Stimulated activated CD8-positive, alpha-beta memory T cell treated with anti-CD3 and anti-CD28 coated beads, Interleukin-12 subunit alpha, Interleukin-12 subunit beta, amount 100 ng/mL, for 24 hours (primary cell): Measurements from ENCODE around the gene KIAA0586.
A peak's percentile ranks its signal among the peaks of the same experiment; 100 is the strongest.
"Not testable (repeated sequence)": the region's sequence is repeated elsewhere in the genome, so short reads cannot be mapped to it uniquely, and the experiment has no call there.

Experiments used
- DNase-seq: peaks from one replicate; pipeline ENCODE4 v3.0.0-alpha.2; 2020; ENCODE audit errors: extremely low read depth

The KIAA0586 gene

DNA sequence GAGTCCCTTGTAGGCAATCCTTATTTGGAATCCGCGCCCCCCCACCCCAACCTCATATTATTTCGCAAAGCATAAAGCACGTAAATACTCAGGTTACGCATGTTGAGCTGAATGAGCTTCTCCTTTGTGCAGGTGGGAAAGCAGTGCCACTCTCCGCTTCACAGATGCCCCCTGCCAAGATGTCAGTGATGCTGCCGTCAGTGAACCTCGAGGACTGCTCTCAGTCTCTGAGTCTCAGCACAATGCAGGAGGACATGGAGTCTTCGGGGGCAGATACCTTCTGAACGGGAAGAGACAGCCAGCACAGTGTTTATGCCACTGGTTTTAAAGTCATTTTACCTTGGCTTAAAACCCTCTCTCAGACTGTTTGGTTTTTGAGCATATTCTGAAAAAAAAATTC is 120.1 kb downstream of the KIAA0586 start:
- DNase-seq, result no peak

DNA sequence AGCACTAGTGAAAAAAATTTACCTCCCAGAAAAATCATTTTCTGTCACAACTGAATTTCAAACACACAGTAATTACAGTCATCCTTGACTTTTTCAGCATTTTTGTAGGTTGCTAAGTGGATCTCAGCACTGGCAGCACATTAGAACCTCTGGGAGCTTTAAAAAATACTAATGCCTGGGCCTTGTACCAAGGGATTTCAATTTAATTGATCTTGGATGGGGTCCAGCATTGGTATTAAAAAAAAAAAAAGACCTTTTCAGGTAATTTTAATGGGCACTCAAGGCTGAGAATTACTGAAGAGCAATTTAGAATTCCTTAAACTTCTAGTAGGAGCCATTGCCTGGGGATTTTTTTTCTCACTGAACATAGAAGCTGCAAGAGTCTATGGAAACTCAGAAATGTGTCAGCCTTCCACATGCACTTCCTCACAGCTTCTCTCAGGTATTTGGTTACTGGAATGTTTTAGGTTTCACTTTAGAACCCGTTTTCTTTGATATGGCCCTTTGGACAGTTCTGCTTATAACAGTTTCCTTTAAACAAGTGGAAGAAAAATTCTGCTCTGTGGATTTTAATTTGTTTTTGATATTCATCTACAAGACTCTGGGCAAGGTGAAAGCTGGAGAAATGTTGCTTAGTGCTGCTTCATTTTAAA is 121.7 kb downstream of the KIAA0586 start:
- no peak for DNase-seq

DNA sequence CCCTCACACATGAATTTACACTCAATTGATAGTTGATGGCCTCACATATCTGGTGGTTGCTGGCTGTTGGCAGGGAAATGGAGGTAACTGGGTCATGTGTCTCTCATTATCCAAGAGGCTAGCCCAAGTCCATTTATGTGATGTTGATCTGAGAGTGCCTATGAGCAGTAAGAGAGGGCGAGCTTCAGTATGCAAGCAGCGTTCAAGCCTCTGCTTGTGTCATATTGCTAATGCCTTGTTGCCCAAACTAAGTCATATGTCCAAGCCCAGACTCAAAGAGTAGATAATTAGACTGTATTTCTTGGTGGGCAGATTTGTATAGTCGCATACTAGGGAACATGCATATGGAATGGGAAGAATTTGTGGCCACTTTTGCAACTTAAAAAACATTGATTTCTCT is 126.4 kb downstream of the KIAA0586 start:
- DNase-seq, result no peak

DNA sequence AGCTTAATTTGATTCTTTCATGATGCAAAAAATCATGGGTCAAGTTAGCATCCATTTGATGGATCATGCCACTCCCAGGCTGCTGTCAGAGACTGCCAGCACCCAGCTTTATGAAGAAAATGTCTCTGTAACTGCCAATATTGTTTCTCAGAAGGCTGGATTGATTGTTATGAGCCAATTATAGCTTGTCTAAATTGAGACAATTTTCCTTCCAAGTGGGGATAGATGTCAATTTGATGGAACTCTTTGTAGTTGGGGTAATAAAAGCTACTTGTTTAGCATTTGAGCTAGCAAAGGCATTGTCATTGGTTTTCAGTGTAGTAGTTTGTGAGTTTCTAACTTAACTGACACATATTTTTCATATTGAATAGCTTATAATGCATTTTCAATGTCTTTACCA is 128.1 kb downstream of the KIAA0586 start:
- no peak for DNase-seq

DNA sequence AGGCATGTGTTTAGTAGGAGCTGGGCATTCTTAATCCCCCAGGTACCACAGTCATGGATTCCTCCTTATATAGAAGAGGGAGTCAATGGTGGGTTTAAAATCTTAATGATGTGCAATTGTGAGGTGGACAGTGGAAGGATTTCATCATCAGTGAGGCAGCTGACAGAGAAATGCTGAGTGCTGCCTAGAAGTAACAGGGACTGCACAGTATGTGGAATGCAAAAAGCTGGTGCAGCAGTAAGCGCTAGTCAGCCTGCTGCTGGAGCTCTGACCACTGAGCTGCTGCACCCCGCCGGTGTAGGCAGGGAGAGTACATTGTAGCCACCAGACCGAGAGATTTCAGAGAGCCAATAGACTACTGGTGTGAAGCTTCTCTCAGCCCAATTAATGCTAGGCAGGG is 129.7 kb downstream of the KIAA0586 start:
- DNase-seq, result no peak

DNA sequence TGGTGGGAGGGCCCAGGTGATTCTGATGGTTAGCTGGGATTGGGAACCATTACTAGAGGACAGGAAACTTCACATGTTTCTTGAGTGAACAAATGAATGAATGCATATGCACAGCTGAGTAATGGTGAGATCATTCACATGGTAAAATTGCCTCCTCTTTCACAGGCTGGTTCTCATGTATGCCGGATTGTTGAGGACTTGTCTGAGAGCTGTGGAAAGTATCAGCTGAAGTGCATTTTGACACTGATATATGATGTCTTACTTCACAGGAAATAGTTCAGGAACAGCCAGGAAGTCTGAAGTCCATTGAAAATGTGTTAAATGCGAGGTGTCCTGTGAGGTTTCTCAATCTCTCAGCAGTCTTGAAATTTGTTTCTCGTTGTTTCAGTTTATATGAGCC is 132.7 kb downstream of the KIAA0586 start:
- DNase-seq, result no peak

DNA sequence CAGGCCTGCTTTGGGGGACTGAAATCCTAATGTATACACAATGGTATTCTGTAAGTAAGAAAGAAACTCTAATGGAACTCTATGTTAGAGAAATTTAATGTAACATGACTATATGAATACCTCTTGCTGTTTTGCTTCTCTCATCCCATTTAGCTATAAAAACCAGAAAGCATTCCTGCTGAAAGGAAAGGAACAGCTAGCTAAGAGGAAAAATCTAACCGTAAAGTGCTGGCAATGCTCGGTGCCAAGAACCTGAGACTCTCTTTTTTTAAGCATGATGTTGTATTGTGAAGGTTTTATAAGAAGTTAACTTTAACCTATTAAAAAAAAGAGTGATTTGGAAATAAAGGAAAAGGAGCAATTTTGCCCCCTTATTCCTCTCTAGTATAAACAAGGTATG is 134.6 kb downstream of the KIAA0586 start:
- DNase-seq, result no peak

DNA sequence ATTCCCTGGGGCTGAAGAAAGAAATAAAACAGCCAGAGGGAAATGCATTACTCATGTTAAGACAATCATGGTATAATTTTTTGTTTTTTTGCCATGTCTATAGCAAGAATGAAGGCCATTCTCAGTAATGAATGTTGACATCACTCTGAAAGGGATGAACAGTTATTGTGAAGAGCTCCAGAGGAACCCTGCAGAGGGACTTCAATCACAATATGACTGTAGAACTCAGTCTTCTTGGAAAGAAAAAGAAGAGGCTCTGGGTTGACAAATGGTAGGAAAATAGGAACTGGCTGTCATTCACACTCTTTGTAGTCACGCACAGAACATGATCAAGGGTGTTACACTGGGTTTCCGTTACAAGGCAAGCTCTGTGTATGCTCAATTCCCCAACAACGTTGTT is 136.5 kb downstream of the KIAA0586 start:
- DNase-seq, result no peak

DNA sequence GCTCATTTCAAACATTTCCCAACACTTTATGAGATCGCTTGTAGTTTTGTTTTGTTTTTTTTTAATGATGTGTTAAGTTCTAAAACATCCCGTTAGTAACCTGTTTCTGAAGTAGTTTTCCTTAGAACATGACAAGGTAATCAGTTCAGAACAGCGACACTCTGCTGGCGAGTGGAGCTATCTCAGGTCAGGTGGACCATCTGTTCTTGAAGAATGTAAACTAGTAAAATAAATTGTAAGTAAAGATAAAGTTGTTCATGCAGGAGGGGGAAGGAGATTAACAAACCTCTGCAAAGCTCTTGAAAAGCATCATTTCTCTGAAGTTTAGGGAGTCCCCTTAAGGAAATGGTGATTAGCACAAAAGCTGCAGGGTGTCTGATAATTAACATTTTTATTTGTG is 138.3 kb downstream of the KIAA0586 start:
- DNase-seq, result no peak

DNA sequence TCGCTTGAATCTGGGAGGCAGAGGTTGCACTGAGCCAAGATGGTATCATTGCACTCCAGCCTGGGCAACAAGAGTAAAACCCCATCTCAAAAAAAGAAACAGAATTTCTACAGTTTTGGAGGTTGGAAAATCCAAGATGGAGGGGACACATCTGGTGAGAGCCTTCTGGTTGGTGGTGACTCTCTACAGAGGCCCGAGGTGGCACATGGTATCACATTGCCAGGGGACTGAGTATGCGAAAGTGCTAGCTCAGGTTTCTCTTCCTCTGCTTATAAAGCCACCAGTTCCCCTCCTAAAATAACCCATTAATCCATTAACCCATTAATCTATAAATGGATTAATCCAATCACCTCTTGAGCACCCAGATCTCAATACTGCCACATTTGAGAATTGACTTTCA is 139.5 kb downstream of the KIAA0586 start:
- DNase-seq, result no peak

DNA sequence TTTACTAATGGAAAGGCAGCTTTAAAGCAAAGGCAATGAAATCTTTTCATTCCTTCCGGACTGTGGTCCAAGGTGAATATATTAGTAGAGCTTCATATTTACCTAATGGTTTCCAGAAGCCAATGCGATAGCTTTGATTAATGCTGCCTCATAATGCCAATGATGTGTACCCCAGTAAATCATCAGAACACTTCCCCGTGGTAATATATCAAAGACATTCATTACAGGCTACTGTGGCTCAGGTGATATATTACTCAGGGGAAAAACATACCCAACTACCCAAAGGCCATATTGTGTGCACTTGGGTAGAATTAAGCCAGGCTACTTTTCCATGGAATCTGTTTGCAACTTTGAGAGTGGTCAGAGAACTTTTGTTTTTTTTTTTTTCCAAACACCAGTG is 140.8 kb downstream of the KIAA0586 start:
- DNase-seq, result no peak

DNA sequence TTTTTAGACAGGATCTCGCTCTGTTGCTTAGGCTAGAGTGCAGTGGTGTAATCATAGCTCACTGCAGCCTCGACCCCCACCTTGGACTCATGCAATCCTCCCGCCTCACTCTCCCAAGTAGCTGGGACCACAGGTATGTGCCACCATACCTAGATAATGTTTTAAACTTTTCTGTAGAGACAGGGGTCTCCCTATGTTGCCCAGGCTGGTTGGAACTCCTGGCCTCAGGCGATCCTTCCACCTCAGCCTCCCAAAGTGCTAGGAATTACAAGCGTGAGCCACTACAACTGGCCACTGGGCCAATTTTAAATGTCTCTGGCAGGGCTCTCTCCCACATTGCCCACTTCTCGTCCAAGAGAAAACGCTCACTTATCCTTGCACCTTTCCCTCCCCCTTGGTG is 143.7 kb downstream of the KIAA0586 start:
- no peak for DNase-seq

DNA sequence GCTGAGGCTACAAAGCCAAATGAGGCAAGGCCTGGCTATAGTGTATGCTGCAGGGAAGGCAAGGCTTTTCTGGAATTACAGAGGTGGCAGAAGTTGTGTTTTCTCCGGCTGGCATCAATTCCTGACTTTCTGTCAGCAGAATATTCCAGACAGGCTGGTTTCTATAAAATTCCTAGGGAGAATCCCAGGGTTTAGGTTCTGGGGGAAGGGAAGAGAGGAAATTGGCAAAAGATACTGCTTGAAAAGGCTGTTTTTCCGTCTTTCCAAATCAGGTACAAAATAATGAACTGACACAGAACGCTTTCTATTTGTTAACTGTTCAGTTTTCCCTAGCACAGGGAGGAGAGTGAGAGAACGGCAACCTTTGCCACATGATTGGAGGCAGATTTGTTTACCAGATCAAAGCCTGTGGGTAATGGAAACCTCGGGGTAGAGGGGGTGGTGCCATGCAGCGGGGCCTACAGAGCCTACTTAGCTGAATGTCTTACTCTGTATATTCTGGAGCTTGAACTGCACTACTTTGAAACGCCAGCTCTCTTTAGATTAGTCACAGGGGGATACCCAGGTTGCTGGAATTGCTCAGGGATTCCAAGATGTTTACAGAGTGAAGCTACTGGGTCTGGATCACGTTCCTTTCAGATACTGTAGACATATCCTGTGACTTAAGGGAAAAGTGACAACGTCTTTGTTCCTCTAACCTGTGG is 144.4 kb downstream of the KIAA0586 start:
- peak; percentile 8 for DNase-seq

DNA sequence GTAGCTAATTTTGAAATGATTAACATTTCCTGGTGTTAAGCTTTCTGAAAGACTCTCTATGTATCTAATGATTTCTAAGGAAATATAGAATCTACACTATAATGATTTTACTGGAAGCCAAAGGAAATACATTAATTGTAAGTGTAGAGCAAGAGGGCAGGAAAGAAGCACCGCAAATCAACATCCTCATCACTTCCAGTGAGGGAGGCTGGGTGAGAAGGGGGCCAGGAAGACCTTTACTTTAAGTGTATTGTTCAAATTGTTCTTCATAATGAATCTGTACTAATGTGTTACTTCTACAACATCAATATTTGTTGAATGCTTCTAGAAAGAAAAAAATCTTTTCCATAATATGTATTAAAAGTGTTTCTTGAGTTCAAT is 144.9 kb downstream of the KIAA0586 start:
- DNase-seq, result no peak

DNA sequence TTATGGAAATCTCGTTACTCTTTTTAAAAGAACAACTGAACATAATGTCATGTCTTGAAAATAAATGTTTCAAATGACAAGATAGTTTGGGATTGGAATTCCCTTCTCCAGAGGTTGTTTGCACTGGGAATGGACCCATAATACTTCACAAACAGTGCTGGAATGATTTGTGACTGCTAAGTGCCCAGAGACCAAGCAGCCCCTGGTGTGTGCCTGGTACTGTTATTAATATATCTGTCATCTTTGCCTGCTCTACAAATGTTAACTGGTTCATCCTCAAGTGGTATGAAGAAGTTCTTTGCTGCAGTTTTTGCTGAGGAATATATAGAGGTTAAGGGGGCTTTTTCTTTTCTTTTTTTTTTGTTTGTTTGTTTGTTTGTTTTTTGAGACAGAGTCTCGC is 145.3 kb downstream of the KIAA0586 start:
- no peak for DNase-seq

DNA sequence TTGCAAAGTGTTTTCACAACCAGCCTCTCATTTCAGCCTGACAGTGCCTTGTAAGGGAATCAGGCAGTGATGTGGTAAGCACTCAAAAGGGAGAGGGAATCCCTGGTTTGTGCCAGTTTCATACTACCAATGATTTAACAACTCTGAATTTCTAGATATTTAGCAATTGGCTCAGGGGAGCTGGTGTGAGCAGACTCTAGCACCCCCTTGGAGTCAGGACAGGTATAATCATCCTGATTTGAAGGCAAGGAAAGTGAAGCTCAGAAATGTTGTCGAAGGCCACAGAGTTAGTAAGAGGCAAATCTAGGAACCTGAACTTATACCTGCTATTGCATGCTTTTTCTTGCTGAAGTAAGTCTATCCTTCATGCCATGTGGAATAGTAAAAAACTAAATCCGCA is 147.1 kb downstream of the KIAA0586 start:
- DNase-seq, result no peak

DNA sequence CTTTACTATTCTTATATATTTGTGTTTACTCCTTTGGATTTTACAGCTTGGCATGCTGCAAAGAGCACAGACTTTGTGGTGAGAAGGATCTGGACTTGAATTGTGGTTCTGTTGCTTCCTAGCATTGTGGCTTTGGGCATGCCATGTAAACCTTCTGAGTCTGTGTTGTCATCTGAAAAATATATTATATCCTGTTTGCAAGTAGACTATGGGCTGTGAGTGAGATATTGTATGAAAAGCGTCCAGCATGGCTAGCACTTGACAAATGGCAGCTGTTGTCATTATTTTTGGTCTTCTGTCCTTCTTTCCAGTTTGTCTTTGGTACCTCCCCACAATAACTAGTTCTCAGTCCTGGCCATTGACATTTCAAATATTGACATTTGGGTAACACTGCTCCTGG is 148.4 kb downstream of the KIAA0586 start:
- no peak for DNase-seq

DNA sequence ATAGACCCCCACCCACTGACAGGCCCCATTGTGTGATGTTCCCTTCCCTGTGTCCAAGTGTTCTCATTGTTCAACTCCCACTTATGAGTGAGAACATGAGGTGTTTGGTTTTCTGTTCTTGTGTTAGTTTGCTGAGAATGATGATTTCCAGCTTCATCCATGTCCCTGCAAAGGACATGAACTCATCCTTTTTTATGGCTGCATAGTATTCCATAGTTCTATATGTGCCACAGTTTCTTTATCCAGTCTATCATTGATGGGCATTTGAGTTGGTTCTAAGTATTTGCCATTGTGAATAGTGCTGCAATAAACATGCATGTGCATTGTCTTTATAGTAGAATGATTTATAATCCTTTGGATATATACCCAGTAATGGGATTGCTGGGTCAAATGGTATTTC is 152.5 kb downstream of the KIAA0586 start:
- not testable (repeated sequence) for DNase-seq

DNA sequence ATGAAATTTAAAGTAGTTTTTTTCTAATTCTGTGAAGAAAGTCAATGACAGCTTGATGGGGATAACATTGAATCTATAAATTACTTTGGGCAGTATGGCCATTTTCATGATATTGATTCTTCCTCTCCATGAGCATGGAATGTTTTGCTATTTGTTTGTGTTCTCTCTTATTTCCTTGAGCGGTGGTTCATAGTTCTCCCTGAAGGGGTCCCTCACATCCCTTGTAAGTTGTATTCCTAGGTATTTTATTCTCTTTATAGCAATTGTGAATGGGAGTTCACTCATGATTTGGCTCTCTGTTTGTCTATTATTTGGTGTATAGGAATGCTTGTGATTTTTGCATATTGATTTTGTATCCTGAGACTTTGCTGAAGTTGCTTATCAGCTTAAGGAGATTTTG is 153.9 kb downstream of the KIAA0586 start:
- DNase-seq, result not testable (repeated sequence)

DNA sequence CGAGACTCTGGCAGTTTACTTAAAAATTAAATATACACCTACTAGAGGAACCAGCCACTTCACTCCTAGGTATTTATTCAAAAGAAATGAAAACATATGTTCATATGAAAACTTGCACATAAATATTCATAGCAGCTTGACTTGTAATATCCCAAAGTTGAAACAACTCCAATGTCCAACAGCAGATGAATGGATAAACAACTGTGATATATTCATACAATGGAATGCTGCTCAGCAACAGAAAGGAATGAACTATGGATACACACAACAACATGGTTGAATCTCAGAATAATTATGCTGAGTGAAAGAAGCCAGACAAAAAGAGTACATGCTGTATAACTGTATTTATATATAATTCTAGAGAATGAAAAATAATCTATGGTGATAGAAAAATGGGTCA is 156.9 kb downstream of the KIAA0586 start:
- no peak for DNase-seq

DNA sequence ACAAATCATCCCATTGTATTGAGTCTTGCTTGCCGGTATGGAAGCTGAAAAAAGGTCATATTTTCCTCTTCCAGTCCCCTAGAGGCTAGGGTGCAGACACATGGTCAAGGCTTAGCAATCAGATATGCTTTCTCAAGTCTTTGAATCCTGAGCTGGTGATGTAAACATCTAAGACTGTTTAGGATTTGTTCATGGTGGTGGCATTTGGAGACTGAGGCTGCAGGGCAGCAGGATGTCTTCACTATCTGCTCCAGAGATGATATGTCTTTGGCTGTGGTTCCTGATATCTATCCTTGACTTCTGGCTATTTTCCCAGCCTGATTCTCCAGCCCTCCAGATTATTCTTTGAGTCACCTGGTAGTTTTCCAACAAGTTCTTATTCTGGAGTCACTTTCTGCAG is 159.8 kb downstream of the KIAA0586 start:
- DNase-seq, result no peak

DNA sequence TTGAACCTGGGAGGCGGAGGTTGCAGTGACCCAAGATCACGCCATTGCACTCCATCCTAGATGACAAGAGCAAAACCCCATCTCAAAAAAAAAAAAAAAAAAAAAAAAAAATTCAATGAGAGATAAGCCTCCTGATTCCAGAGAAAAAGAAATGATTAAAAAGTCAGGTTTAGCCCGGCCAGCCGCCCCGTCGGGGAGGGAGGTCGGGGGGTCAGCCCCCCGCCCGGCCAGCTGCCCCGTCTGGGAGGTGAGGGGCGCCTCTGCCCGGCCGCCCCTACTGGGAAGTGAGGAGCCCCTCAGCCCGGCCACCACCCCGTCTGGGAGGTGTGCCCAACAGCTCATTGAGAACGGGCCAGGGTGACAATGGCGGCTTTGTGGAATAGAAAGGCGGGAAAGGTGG is 160.8 kb downstream of the KIAA0586 start:
- DNase-seq, result not testable (repeated sequence)

DNA sequence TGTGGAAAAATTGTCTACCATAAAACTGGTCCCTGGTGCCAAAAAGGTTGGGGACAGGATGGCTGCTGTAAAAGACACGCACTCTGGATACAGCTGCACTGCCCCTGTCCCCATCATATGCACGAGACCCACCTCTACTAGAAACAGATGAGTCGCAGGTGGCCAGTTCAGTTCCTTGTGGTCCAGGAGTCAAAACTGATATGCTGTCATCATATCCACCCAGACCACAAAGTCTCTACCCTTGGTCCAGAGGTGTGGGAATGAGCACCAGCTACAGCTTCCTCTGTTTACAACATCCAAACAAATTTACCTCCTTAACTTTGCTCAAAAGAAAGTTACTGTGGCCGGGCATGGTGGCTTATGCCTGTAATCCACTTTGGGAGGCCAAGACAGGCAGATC is 166.5 kb downstream of the KIAA0586 start:
- DNase-seq, result no peak

DNA sequence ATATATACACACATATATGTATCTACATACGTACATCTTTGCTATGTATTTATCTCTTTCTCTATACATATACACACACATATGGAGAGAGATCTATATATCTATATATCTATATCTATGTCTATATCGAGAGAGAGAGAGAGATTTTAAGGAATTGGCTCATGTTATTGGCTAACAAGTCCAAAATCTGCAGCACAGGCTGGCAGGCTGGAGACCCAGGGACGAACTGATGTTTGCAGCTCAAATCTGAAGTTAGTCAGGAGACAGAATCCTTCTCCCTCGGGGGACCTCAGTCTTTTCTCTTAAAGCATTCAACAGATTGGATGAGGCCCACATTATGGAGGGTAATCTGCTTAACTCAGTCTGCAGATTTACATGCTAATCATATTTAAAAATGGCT is 169.5 kb downstream of the KIAA0586 start:
- no peak for DNase-seq
